Right hindlimb (tissue), 1 donor: Measurements from ENCODE around the gene FJX1.

Experiments
- DNase-seq: peaks from one replicate; pipeline ENCODE4 v3.0.0-alpha.2; 2018

Gene FJX1

DNA sequence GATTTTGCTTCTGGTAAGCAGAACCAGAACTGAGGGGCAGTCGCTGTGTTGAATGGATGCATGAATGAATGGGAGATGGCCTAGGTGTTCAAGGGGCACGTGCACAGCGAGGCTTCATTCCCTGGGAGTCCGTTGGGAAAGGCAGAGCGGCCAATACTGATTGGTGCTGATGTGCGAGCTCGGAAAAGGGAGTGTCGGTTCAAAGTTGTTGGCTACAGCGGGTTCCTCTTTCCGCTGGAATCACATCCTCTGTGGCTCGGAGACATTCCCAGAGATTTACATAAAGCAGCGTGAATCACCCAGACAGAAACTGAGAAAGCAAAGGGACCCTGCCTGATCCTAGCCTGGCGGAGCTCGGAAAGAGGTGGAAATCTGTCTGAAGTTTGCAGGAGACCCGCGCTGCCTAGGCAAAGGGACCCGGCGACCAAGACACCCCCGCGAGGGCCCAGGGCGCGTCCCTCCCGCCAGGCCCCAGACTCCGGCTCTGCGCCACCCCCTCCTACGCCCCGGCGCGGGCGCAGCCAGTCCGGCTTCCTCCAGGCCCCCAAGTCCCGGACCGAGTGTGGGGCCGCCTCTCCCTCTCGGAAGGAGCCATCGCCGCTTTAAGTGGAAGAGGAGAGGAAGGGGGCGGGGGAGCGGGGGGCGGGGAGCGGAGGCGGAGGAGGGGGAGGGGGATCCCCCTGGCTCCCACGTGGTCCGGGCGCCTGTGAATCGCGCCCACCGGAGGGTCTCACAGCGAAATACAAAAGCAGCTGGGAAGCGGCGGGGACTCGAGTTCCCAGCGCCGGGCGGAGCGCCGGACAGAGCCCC lies at the start of gene FJX1:
FJX1 (plus strand) TSS at position 774 of the 810 bp plus-strand sequence. CDS start 177 bp downstream, outside the sequence.
- peak; percentile 90 for DNase-seq

DNA sequence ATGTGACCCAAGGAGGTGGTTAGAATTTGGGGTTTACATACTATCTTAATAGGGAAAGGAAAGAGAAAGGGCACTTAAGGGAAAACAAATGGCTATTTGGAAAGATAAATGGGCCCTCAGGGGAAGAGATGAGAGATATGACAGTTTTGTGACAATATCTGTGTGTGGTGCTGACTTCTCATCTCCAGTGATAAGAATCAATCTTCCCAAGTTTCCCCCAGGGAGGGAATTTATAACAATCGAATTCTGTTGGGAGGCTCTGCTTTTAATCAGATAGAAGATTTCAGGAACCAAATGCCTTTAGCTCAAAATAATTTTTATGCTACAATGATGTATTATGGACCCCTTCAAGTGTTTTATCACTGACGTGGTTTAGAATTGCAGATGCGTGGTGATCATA lies 46.6 kb upstream of the FJX1 start:
- no peak for DNase-seq

- no peak for DNase-seq
These were observed 38.5 kb upstream of the FJX1 start for GRCh38 chr11:35579557-35580396.

GRCh38 chr11:35580397-35580781 lies 37.9 kb upstream of the FJX1 start:
- DNase-seq = no peak

GRCh38 chr11:35582033-35582432 lies 36.2 kb upstream of the FJX1 start:
- DNase-seq = no peak

DNA sequence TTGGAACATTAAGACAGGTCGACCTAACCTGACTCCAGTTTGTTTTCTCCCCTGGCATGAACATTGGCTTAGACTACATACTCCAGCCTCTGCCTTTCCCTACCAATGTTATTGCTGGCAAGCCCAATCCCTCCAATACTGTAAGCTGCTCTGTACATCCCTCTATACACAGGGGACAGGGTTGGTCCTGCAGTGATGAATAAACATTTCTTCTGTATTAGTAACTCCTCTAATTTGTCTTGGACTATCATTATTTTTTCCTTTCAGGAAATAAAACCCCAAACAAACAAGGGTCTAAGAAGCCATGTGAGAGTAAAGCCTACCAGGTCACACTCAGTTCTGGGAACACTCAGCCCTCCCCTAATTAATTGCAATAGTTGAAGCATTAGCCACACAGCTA lies 35.1 kb upstream of the FJX1 start:
- DNase-seq = no peak

- DNase-seq = no peak
These were observed 34.4 kb upstream of the FJX1 start for GRCh38 chr11:35583843-35584242.

- DNase-seq = no peak
These were observed 33.9 kb upstream of the FJX1 start for GRCh38 chr11:35584321-35584720.

DNA sequence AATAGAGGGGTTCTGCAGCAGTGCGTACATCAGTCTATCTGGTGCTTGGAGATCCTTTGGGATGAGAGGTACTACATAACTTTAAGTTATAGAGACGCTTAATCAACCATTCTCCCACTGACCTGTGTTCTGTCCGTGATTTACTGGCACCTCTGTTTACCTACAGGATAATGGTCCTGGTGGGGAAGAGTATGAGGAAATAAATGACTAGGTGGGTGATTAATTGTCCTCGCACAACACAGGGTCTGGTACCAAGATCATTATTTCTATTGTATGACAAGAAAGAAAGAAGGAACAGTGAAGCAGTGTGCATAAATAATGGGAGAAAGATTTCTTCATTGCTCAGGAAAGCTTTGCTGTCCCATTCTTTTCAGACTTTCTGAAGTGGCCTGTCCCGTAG lies 32.8 kb upstream of the FJX1 start:
- DNase-seq = no peak

DNA sequence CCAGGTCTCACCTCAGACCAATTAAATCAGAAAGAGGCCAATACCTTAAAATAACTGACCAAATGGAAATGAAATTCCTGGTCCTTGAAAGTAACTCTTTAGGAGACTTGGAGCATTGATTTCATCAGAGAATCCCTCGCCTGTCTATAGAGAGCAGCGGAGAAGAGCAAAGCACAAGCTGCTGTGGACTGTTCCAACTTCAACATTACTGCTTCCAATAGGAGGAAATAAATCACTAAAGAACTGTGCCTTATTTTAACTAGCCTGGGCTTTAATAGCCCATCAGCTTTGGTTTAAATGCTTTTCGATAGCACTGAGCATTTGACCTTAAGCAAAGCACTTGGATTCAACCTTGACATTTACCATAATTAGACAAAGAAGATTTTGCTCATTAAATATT lies 32.0 kb upstream of the FJX1 start:
- DNase-seq = no peak

DNA sequence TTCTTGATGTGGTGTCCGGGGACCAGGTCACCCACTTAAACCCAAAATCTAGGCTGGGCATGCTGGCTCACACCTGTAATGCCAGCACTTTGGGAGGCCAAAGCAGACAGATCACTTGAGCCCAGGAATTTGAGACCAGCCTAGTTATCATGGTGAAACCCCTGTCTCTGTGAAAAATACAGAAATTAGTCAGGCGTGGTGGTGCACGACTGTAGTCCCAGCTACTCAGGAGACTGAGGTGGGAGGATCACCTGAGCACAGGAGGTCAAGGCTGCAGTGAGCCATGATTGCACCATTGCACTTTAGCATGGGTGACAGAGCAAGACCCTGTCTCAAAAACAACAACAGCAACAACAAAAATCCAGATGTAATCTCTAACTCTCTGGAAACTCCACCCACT lies 30.3 kb upstream of the FJX1 start:
- DNase-seq = no peak

DNA sequence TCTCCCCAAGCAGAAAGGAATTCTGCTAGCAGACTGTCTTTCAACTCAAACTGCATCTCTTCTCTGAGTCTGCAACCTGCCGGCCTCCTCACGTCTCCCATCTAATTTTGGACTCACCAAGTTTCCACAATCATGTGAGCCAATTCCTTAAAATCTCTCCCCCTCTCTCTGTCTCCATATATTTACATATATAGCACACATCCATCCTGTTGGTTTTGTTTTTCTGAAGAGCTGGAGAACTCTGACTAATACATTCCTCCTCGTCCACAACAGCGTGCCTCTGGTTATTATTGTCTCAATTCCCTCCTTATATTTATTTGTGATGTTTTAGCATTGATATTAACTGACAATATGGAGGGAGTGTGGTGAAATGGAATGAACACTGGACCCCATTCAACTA lies 29.6 kb upstream of the FJX1 start:
- no peak for DNase-seq

DNA sequence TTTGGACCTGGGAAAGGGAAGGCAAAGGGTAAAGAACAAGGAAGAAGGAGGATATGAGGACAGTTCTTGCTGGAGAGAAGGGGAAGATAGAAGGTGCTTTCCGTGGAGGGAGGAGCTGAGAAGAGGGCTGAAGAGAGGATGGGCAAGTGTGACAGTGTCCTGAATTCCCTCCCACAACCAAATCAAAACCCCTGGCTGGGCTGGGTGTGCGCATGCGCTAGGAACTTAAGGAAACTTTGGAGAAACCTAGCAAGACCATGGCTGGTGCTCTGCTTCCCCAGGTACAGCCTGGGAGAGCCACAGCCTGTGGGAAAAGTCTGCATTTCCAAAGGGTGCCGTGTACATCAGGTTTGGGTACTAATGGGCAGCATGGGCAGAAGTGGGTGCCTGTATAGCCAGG lies 29.0 kb upstream of the FJX1 start:
- DNase-seq = no peak

DNA sequence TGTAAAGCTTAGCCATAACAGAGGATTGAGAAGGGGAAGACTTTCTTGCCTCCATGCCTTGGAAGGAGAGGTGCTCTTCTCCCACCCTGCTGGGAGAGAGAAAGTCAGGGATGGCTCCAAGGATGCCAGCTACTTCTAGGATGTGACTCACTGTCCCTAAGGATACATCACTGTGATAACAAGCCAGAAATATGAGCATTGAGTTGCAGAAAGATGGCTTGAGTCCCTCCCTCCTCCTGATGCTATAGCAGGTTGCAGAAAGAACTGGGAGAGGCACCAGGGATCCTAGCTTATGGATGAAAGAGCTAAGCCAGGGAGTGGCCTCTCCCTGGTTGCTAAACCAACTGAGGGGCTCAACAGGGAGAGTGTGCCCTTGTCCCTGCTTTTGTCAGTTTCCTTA lies 27.8 kb upstream of the FJX1 start:
- no peak for DNase-seq

DNA sequence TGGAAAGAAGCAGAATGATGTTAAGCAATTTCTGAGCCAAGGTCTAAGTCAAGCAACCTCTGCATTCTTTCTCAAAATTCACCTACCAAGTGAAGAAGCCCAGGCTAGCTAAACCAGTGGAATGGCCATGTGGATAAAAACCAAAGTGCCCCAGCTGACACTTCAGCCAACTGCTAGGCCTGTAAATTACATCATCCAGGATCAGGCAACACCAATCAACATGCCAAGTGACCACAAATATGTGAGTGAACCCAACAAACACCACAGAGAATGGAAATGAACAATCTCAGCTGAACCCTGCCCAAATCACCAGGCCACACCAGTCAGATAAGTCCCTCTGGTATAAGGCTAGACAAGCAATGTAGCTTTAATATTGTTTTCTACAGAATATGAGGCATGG lies 25.1 kb upstream of the FJX1 start:
- DNase-seq = no peak

GRCh38 chr11:35594680-35595079 lies 23.6 kb upstream of the FJX1 start:
- no peak for DNase-seq

DNA sequence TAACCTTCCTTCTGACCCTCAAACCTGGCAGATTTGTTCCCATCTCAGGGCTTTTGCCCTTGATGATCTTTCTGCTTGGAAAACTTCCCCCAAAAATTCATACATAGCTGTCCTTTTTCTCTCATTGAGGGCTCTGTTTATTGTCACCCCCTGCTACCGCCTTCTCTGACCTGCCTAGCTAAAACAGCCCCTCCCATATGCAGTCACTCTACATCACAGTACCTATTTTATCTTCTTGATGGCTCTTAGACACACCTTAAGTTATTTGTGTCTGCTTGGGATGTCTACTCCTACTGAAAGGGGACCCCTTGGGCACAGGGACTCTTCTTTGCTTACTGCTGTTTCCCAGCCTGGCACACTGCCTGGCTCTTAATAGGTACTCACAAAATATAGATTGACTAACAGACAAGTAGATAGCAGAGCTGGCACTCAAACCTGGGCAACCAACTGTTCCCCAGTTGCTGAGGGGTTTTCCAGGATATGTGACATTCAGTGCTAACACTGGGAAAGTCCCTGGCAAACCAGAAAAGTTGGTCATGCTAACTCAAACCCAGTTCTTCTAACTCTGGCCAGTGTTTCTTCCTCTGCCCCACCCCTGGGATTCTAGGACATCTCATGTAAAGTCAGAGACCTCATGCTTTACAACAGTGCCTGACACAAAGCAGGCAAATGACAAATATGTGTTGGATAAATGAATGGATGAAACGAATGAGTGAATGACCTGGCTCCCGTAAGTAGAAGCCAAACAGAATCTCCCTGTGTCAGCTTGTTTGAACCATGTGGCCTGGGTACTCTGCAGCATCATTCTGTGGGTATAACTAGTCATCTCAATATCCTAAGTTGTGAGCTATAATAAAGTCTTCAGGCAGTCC lies 19.8 kb upstream of the FJX1 start:
- DNase-seq = no peak

- DNase-seq = no peak
These were observed 17.9 kb upstream of the FJX1 start for GRCh38 chr11:35600331-35600838.

GRCh38 chr11:35602160-35602793 lies 16.0 kb upstream of the FJX1 start:
- DNase-seq = no peak

DNA sequence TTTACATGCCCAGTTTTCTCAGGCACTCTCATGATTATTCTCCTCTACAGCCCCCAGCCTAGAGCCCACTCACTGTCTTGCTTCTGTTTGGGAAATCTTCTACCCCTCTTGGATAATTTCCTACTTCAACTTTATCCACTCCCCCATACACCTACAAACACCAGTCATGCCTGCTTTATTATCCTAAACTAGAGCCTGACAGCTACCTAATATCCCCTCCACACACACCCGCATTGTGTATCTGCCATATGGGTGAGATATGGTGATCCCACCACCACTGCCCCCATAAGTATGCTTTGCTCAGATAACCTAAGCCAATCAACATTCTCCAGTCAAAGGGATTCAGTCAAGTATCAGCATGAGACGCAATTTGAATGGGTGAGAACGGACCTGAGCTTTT lies 15.3 kb upstream of the FJX1 start:
- no peak for DNase-seq

GRCh38 chr11:35605706-35606105 lies 12.6 kb upstream of the FJX1 start:
- peak; percentile 82 for DNase-seq

DNA sequence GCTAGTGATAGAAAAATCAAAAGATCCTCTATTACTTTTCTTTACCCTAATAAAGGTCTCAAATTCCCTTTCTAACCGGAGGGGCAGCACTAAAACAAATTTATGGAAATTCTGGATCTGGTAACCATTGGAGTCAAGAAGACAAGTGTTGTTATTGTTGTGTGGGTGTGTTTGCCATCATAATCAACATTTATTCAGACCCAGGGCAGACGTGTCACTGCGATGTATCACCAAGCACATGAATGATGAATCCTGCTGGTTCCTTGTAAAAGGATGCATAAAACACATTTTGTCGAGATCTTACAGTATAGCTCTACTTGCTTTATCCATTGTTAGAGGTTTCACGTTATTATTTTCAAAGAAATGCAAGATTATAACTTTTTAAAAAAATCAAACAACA lies 12.1 kb upstream of the FJX1 start:
- no peak for DNase-seq

GRCh38 chr11:35608502-35608901 lies 9.8 kb upstream of the FJX1 start:
- DNase-seq = no peak
